Fibroblast of villous mesenchyme (primary cell): ENCODE results near the gene CHST9. TPM values are rescaled to one million over a fixed set of nuclear protein-coding genes. Genes with fewer than 3 reads are reported as not detected.

ENCODE experiments used
- DNase-seq: peaks from one replicate; pipeline ENCODE4 v3.0.0-alpha.2; 2010; ENCODE audit warnings: low read depth
- H3K4me3 ChIP-seq: 2 replicates; pipeline ENCODE4 v1.5.1; 2011; ENCODE audit warnings: low read depth, mild to moderate bottlenecking, low read length
- CTCF ChIP-seq: IDR thresholded peaks from 2 replicates; pipeline ENCODE4 v1.5.1; 2012; ENCODE audit warnings: low read depth, mild to moderate bottlenecking, low read length; ENCODE audit not compliant: insufficient read depth
- total RNA-seq: library from RNA; depleted of rRNA; stranded (reverse); fragments of >200 nt; gene quantifications from 2 replicates; pipeline ENCODE4 v1.2.3, GENCODE V29; 2012

The CHST9 gene
- total RNA-seq, 1 donor = not detected

GRCh38 chr18:27141876-27142275, 43.2 kb downstream of the CHST9 start:
- no peak overlapping the region for H3K4me3 ChIP-seq
- TF ChIP-seq CTCF = no peak
- no peak for DNase-seq

GRCh38 chr18:27138079-27138478, 47.0 kb downstream of the CHST9 start:
- H3K4me3 ChIP-seq = no peak overlapping the region
- no peak for TF ChIP-seq CTCF
- DNase-seq = no peak

DNA sequence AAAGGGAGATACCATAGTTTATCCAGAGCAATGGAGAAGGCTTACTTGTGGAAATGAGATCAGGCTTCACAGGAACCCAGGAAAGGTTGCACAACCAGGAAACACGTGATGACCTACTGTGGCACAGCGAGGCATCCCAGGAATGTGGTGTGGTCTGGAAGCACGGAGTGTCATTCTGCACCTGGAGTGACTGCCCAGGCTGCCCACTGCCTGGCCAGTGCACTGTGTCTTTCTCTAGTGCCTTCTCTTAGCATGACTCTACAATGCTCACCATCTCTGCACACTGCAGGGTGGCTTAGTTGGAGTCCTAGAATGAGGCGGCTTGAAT, 48.9 kb downstream of the CHST9 start:
- H3K4me3 ChIP-seq = no peak overlapping the region
- no peak for TF ChIP-seq CTCF
- DNase-seq = no peak

- TF ChIP-seq CTCF = no peak
- DNase-seq = no peak
- no peak overlapping the region for H3K4me3 ChIP-seq
These were observed 49.5 kb downstream of the CHST9 start for GRCh38 chr18:27135504-27136207.

- TF ChIP-seq CTCF = no peak
- no peak overlapping the region for H3K4me3 ChIP-seq
- no peak for DNase-seq
These were observed 55.0 kb downstream of the CHST9 start for GRCh38 chr18:27130065-27130630.

DNA sequence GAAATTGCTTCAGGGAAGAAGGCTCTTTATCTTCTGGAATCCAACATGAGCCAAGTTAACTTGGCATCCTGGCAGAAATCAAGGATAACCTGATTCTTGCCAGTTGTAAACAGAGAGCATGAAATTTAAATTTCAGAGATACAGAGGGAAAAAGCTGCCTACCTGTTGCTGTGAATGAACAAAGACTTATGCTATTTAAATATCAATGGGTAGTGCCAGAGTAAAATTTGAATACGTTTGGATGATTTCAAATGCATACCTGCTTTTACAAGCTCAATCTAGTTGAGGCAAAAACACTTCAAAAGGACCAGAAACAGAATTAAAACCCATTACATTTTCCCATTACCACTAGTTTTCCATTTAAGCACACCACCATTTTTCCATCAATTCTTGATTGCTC, 60.9 kb downstream of the CHST9 start:
- no peak for TF ChIP-seq CTCF
- DNase-seq = no peak
- H3K4me3 ChIP-seq = no peak overlapping the region

- no peak overlapping the region for H3K4me3 ChIP-seq
- DNase-seq = no peak
- TF ChIP-seq CTCF = no peak
These were observed 64.0 kb downstream of the CHST9 start for GRCh38 chr18:27121108-27121507.
